Astrocyte of the spinal cord (primary cell): ENCODE results near the gene RAB37.

Experiments
- DNase-seq: peaks from one replicate; pipeline ENCODE4 v3.0.0; 2011; ENCODE audit warnings: low read depth, low spot score
- H3K4me3 ChIP-seq: 2 replicates; pipeline ENCODE4 v1.5.1; 2011; ENCODE audit warnings: low read depth, mild to moderate bottlenecking, low read length, moderate library complexity
- in situ Hi-C: cut with HindIII; loops from 2 replicates; pipeline ENCODE4 v1.10.0; 2017; ENCODE audit warnings: low sequenced_read_pairs
- TF ChIP-seq, protein P1 (sequence below): IDR thresholded peaks from 2 replicates; pipeline ENCODE4 v1.5.1; 2012; ENCODE audit warnings: low read depth, mild to moderate bottlenecking, low read length, inconsistent platforms

RAB37 gene

DNA sequence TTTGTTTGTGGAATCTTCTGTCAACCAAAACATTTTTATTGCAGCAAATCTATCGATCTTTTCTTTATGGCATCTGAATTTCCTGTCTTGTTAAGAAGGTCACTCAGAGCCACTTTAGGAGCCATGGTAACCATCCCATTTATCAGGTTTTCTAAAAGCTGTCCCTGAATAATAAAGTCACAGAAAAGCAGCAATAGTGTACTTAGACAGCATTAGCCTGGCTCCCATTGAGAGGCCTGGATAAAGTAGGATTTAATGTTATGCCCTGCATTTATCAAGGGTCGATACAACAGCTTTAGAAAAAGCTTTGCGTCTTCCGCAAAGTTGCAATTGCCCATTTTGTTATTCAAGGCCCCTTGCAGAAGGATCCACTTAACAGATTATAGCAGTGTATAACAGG lies 14.3 kb upstream of the RAB37 start:
- TF ChIP-seq, protein P1, sequence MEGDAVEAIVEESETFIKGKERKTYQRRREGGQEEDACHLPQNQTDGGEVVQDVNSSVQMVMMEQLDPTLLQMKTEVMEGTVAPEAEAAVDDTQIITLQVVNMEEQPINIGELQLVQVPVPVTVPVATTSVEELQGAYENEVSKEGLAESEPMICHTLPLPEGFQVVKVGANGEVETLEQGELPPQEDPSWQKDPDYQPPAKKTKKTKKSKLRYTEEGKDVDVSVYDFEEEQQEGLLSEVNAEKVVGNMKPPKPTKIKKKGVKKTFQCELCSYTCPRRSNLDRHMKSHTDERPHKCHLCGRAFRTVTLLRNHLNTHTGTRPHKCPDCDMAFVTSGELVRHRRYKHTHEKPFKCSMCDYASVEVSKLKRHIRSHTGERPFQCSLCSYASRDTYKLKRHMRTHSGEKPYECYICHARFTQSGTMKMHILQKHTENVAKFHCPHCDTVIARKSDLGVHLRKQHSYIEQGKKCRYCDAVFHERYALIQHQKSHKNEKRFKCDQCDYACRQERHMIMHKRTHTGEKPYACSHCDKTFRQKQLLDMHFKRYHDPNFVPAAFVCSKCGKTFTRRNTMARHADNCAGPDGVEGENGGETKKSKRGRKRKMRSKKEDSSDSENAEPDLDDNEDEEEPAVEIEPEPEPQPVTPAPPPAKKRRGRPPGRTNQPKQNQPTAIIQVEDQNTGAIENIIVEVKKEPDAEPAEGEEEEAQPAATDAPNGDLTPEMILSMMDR: no peak
- in situ Hi-C loops: no loop called here
- DNase-seq: no peak
- H3K4me3 ChIP-seq: no peak overlapping the region

DNA sequence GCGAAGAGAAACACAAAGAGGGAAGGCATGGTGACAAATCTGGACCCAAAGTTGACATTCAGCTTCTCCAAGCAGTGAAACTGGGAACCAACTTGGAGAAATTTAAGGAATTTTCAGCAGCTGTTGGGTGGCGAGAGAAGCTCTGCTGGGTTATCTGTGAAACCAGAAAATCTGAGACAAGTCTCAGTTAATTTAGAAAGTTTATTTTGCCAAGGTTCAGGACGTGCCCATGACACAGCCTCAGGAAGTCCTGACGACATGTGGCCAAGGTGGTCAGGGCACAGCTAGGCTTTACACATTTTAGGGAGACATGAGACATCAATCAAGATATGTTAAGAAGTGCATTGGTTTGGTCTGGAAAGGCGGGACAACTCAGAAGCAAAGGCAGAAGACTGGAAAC lies 13.2 kb upstream of the RAB37 start:
- DNase-seq: no peak
- in situ Hi-C loops: no loop called here
- H3K4me3 ChIP-seq: no peak overlapping the region
- TF ChIP-seq, protein P1: no peak

DNA sequence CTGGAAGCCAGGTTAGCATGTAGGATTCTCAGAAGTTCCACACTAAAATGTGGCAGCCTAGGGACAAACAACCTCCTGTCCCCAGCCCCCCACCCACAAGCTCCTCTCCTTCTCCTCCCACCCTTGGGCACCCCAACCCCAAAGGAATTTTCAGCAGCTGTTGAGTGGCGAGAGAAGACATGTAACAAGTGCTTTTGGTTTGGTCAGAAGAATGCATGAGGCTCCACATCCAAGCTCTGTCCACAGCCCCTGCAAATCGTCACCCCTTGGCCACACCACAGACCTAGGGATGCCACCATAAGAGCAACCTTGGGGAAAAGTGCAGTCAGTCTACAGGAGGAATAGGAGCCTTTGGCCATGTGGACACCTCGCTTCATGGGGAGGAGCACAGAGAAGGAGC lies 11.9 kb upstream of the RAB37 start:
- in situ Hi-C loops: no loop called here
- TF ChIP-seq, protein P1: no peak
- H3K4me3 ChIP-seq: no peak overlapping the region
- DNase-seq: no peak

DNA sequence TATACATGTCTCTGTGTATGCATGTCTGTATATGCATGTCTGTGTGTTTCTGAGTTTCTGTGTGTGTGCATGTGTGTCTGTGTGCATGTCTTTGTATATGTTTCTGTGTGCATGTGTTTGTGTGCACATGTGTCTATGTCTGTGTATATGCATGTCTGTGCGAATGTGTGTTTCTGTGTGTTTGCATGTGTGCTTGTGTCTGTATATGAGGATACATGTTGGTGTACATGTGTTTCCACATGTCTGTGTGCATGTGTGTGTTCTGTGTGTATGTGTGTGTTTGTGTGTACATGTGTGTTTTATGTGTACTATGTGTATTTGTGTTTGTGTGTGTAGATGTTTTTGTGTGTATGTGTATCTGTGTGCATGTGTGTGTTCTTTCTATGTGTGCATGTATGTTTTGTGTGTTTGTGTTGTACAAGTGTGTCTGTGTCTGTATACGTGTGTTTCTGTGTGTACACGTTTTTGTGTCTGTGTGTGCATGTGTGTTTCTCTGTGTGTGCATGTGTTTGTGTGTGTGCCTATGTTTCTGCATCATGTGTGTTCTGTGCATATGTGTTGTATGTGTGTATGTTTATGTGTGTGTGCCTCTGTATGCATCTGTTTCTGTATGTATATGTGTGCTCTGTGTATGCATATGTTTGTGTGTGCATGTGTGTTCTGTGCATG lies 8.9 kb upstream of the RAB37 start:
- TF ChIP-seq, protein P1: no peak
- in situ Hi-C loops: no loop called here
- H3K4me3 ChIP-seq: no peak overlapping the region
- DNase-seq: no peak

DNA sequence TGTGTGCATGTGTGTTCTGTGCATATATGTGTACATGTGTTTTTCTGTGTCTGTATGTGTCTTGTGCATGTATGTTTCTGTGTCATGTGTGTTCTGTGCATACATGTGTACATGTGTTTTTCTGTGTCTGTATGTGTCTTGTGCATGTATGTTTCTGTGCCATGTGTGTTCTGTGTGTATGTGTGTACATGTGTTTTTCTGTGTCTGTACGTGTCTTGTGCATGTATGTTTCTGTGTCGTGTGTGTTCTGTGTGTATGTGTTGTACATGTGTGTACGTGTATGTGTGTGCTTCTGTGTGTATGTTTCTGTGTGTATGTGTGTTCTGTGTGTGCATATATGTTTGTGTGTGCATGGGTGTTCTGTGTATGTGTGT lies 8.4 kb upstream of the RAB37 start:
- in situ Hi-C loops: no loop called here
- DNase-seq: no peak
- H3K4me3 ChIP-seq: no peak overlapping the region
- TF ChIP-seq, protein P1: no peak

DNA sequence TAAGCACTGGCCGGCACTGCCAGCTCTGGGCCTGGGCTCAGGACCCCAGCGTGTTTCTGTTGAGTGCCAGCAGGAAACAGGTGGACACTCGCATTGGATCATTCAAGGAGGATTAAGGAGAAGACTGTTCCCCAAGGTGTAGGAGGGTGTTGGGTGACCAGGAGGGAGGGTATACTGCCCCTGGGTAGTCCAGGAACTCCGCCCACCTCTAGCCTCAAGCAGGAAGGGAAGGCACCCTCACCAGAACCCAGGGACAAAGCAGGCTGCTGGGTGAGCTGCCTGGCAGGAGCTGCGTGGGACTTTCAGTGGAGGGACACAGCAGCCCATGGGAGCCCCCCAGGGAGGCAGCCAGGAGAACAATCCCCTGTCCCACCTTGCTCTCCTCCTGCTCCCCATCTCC lies 7.7 kb upstream of the RAB37 start:
- in situ Hi-C loops: no loop called here
- no peak overlapping the region for H3K4me3 ChIP-seq
- TF ChIP-seq, protein P1: no peak
- DNase-seq: no peak
